DOHH2 (cell line): ENCODE results near the gene MAP1LC3B2.

ENCODE experiments used
- EZH2phosphoT487 ChIP-seq: fragments of 200-600 bp; sonication (generic); IDR thresholded peaks from 2 replicates; pipeline ENCODE4 v1.6.1; 2017; ENCODE audit warnings: borderline replicate concordance, mild to moderate bottlenecking, antibody characterized with exemption, low read length, moderate library complexity, mixed read lengths
- TF ChIP-seq, protein P1 (sequence below): fragments of 200-600 bp; sonication (generic); IDR thresholded peaks from one replicate; pipeline ENCODE4 v1.5.1; 2014; ENCODE audit warnings: antibody characterized with exemption, mild to moderate bottlenecking, low read depth, low read length; ENCODE audit not compliant: poor library complexity, severe bottlenecking

DNA sequence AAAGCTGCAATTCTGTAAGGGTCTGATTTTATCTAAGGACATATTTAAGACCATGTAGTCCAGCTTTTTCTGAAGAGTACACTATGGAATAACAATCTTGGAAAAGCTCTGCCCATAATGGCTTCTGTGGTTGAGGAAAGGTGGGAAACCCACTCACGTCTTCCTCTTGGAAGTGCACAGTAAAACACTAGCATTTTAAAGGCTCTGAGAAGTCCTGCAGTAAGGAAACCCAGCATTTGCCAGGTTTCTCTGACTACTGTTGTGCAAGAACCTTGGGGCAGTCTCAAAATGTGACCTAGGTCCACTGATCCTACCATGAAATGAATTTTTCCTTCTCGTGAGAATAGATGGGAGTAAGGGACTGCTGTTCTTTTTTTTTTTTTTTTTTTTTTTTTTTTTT is 11.9 kb downstream of the MAP1LC3B2 start:
- TF ChIP-seq, protein P1, sequence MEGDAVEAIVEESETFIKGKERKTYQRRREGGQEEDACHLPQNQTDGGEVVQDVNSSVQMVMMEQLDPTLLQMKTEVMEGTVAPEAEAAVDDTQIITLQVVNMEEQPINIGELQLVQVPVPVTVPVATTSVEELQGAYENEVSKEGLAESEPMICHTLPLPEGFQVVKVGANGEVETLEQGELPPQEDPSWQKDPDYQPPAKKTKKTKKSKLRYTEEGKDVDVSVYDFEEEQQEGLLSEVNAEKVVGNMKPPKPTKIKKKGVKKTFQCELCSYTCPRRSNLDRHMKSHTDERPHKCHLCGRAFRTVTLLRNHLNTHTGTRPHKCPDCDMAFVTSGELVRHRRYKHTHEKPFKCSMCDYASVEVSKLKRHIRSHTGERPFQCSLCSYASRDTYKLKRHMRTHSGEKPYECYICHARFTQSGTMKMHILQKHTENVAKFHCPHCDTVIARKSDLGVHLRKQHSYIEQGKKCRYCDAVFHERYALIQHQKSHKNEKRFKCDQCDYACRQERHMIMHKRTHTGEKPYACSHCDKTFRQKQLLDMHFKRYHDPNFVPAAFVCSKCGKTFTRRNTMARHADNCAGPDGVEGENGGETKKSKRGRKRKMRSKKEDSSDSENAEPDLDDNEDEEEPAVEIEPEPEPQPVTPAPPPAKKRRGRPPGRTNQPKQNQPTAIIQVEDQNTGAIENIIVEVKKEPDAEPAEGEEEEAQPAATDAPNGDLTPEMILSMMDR, result no peak
- no peak for TF ChIP-seq EZH2phosphoT487
